NT2/D1 (cell line): ENCODE results near the gene OTUD3.

ENCODE experiments used
- DNase-seq: peaks from one replicate; pipeline ENCODE4 v3.0.0-alpha.2; 2011; ENCODE audit warnings: low read depth, low spot score
- H3K27me3 ChIP-seq: 2 replicates; pipeline ENCODE4 v1.6.0; 2011; ENCODE audit warnings: mild to moderate bottlenecking; ENCODE audit not compliant: insufficient read length, insufficient read depth
- H3K36me3 ChIP-seq: 2 replicates; pipeline ENCODE4 v1.6.1; 2011; ENCODE audit warnings: mild to moderate bottlenecking, low read length, mixed read lengths; ENCODE audit not compliant: insufficient read depth, insufficient read length
- H3K4me1 ChIP-seq: 2 replicates; pipeline ENCODE4 v1.5.1; 2011; ENCODE audit not compliant: insufficient read depth, insufficient read length
- H3K4me3 ChIP-seq: 2 replicates; pipeline ENCODE4 v1.5.1; 2011; ENCODE audit warnings: low read depth; ENCODE audit not compliant: insufficient read length
- H3K9ac ChIP-seq: 2 replicates; pipeline ENCODE4 v1.6.0; 2011; ENCODE audit warnings: low read depth; ENCODE audit not compliant: insufficient read length
- H3K9me3 ChIP-seq: 2 replicates; pipeline ENCODE4 v1.5.1; 2011; ENCODE audit warnings: mild to moderate bottlenecking, low read length; ENCODE audit not compliant: insufficient read depth
- SUZ12 ChIP-seq: IDR thresholded peaks from 2 replicates; pipeline ENCODE4 v1.6.1; 2011; ENCODE audit not compliant: insufficient read length, insufficient read depth; ENCODE audit errors: extremely low read depth
- YY1 ChIP-seq: IDR thresholded peaks from 2 replicates; pipeline ENCODE4 v1.6.1; 2011; ENCODE audit not compliant: insufficient read length, insufficient read depth
- ZNF274 ChIP-seq: IDR thresholded peaks from 2 replicates; pipeline ENCODE4 v1.6.1; 2011; ENCODE audit warnings: mild to moderate bottlenecking, low read depth, low read length

The OTUD3 gene

GRCh38 chr1:19960591-19960990 lies 78.4 kb downstream of the OTUD3 start:
- Histone ChIP-seq H3K4me1 (no peaks in the 10 kb centered on the region), H3K9ac (no peak overlapping the region), H3K36me3 (no peaks in the 10 kb centered on the region), H3K9me3 (peaks cover 15% of the 10 kb centered on the region; the same call in 1 of the 2 replicates), H3K27me3 (no peaks in the 10 kb centered on the region), H3K4me3 (no peak overlapping the region)
- DNase-seq: no peak
- TF ChIP-seq YY1 (no peak), SUZ12 (no peak), ZNF274 (no peak)
